Measurements from ENCODE around the gene RSRC1.
A peak's percentile ranks its signal among the peaks of the same experiment; 100 is the strongest.
"Not testable (repeated sequence)": the region's sequence is repeated elsewhere in the genome, so short reads cannot be mapped to it uniquely, and the experiment has no call there.

Gene RSRC1, protein sequence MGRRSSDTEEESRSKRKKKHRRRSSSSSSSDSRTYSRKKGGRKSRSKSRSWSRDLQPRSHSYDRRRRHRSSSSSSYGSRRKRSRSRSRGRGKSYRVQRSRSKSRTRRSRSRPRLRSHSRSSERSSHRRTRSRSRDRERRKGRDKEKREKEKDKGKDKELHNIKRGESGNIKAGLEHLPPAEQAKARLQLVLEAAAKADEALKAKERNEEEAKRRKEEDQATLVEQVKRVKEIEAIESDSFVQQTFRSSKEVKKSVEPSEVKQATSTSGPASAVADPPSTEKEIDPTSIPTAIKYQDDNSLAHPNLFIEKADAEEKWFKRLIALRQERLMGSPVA

DNA sequence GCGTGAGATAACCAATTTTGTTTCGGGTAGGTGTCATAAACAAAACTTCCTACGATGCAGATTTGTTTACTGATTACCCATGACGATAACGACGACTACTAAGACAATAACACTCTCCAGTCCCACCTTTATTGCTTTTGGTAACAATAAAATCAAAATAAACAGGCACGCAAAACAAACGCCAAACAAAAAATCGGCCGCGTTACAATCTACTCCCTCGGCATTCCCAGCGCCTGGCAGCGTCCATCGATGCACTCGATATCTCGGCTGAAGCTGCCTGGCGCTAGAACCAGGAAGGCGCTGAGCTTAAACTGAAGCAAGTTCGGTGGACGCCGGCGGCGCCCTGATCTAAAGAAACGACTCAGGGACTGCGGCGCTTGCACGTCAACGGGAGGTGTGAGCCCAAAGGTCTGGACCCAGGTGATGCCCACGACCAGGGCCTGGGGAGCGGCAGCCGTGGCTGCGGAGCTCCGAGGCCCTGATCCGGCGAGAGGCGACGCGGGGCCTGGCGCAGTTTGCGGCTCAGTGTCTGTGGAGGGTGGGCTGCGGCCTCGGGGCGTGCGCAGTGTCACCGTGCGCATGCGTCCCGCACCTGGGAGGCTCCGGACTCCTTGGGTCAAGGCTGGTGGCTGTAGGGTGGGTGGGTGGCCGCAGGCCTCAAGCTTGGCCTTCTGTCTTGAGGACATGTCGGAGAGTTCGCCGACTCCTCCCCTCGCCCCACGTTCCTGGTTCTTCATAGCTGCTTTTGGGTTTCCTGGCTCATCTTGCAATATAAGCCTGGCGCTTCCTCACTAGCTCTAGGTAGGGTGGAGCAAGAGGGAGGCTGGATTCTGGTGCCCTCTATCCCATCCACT lies at the start of gene RSRC1:
TSS of gene RSRC1 (plus strand) at position 286 of the 854 bp plus-strand sequence. CDS start 12,016 bp downstream, outside the sequence.
- peak; percentile 92 for DNase-seq

DNA sequence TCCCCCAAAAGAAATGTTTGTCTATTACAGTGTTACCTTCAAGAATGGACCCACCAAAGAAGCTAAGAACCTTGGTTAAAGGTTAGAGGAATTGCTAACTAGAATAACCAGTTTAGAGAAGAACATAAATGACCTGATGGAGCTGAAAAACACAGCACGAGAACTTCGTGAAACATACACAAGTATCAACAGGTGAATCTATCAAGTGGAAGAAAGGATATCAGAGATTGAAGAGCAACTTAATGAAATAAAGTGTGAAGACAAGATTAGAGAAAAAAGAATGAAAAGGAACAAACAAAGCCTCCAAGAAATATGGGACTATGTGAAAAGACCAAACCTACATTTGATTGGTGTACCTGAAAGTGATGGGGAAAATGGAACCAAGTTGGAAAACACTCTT lies 44.3 kb upstream of the RSRC1 start:
- not testable (repeated sequence) for DNase-seq

DNA sequence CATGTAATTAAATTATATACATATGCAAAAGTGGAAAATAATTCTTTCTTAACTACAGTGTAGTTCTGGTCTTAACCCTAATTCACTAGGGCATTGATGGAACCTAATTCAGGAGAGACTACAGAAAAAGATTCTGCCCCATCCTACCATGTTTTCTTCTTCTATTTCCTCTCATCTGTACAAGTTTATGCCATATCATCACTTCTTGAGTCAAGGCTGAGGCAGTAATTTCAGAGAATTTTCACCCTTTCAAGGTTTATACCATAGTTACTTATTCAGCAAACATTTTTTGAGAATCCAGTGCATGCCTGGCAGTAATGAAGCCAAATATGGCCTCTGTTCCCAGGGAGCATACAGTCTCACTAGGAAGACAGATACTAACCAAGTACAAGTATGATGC lies 37.1 kb upstream of the RSRC1 start:
- DNase-seq, result no peak

DNA sequence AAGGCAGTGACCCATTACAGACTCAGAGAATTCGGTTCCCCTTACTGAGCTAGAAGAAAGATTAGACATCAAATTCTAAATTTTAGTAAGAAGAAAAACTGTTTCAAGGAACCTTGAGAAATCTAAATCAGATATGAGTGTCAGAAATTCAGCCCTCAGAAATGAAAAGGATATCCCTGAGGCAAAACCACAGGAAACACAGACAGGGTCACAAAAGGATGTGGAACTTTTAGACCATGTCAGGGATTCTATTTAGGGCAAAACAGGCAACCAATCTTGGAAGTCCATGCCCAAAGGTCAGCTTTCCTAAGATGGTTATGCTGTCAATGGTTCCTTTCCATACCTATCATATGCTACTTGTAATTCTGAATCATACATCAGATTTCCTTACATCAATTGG lies 35.3 kb upstream of the RSRC1 start:
- no peak for DNase-seq

DNA sequence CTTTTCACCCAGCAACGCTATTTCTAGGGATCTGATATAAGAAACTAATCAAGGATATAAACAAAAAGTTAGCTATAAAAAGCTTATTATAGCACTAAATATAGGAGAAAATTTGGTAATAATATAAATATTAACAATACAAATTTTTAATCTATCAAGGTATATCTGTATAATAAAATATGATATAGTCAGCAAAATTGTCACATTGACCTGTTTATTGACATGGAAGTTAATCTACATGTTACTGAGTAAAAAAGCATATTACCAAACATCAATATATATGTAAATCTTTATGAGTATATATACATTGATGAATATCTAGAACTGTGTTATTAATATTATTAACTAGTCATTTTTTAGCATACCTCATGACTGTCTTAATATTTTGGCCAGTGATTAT lies 30.3 kb upstream of the RSRC1 start:
- no peak for DNase-seq

DNA sequence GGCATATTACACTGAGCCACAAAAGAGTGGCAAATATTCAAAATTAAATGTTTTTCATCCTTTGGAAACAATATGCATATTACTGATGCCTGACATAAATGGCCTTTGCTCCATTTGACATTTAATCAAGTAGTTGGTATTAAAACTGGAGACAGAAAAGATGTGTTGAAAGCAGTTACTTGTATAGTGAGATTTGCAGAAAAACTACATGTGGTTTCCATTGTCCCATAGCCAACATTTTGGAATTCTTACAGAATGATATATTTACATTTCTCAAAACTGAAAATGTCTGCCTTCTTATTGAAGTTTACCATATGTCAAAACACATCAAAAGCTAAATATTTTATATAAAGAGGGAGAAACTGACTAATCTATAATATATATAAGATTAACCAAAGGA lies 25.2 kb upstream of the RSRC1 start:
- DNase-seq, result no peak

DNA sequence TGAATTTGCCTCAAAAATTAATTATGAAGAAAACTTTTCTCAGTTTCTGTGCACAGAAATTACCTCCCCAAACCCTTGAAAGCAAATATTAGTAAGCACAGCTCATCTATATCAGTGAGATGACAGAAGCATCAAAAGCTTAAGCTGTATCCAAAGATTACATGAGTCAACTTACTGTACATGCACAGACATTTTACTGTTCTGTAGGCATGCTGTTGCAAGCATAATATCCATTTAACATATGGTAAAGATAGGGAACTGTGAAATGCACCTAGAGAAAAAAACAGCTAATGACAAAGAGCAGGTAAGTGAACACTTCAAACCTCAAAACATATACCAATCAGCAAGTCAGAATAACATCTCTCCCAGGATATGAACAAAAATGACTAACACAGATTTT lies 24.5 kb upstream of the RSRC1 start:
- no peak for DNase-seq

DNA sequence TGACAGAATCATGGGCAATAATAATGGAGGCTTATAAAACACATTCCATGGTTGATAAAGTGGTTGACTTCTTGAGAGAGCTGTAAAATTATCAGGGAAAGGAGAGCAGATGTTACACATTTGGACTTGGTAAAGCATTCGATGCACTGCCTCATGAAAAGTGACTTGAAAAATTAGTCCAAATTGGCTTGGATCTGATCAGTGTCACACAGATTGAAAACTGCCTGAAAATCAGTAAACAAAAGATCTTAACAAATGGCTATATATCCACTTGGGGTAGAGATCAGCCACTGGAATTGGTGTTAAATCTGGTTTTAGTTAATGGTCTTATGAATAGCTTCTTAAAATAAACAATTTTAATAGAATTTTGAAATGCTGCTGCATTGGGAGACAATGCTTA lies 24.0 kb upstream of the RSRC1 start:
- DNase-seq, result no peak

DNA sequence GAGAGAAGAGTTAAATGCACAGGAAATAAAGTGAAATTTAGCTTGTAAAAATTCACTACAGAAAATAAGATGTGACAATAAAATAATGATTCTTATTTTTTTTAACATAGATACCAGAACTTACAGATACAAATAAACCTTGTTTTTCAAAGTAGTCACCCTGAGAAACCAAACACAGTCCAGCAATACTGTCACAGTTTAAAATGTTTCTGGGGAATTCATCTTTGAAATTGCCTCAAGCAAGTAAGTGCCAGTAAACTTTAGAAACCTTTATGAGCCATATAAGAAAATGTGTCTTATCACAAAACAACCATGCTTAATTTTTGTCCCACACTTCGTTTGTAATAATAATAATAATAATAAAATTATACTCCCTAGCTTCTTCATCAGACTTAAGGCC lies 23.5 kb upstream of the RSRC1 start:
- DNase-seq, result no peak

DNA sequence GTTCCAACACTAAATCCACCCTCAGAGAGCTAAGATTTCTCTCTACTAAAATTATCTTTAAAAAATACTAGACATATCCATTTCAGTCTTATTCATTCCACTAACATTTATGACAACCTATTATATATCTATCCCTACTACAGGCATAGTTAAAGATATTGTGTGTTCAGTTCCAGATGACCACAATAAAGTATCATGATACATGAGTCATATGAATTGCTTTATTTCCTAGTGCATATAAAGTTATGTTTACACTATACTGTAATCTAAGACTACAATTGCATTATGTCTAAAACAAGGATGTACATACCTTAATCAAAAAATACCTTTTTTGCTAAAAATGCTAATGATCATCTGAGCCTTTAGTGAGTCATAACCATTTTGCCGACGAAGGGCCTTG lies 23.1 kb upstream of the RSRC1 start:
- no peak for DNase-seq

DNA sequence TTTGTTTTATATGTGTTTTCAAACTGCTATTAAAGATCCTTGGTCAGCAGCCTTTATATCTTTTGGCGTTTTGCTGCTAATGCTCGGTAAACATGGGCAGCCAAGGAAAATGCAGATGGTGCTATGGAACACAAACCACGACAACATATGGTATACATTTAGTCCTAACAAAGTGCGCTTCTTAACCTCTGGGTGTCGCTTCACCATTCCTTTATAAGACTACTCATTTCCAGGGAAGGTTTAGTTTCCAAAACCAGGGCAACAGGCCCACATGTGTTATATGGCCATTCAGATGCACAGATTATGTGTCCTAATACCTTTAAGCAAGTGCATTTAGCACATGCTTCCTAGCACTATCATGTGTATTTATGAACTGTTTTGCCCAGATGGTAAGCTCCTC lies 18.4 kb upstream of the RSRC1 start:
- DNase-seq, result peak; percentile 46

DNA sequence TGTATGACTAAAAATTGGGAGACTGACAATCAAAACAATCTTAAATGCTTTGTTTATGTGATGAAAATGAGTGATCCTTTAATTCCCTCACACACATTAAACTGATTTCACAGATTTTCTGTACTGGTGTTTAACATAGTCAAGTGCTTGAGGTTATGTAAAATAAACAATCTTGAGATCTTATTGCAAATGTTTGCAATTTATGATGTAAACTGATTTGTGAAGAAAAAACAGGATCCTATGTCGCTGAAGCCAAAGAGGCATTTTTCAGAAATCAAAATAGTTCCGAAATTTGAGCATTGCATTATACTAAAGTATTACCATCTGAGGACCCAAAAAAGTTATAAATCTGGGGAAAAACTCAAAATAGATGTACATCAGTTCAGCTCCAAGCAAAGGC lies 16.4 kb upstream of the RSRC1 start:
- no peak for DNase-seq

DNA sequence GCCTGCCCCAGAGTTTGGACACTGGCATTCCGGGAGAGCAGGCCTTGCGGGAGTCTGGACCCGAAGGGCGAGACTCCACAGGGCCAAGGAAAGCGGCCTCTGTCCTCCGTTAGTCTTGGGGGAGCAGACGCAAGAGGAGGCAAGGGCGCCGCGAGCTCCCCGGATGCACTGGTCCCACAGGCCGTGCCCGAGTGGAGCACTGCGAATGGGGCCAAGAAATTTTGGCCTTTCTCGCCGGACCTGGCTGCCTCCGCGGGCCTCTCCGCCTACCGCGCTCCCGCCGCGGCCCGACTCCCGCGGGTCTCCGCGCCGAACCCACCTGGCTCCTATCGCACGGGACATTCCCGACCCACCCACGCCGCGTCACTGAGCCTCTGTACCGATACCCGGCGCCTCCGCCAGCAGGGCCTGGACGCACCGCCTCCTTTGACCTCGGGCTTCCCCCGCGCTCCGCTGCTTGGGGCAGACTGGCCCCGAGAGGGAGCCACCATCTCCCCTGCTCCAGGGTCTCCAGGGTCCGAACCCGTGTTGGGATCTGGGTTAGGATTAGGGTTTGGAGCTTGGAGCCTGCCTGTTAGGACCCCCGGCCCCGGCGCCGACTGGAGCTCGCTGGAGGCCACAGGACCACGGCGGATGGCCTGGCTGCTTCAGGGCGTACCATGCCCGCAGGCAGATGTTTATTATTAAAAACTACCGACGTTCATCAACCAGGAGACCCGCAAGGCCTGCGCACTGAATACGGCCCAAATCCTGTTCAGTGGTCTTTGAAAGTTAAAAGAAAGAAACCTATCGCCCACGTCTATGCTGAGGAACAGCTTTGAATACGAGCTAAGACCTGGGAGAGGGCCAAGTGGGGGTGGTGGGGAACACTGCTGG lies 15.4 kb upstream of the RSRC1 start:
- no peak for DNase-seq

DNA sequence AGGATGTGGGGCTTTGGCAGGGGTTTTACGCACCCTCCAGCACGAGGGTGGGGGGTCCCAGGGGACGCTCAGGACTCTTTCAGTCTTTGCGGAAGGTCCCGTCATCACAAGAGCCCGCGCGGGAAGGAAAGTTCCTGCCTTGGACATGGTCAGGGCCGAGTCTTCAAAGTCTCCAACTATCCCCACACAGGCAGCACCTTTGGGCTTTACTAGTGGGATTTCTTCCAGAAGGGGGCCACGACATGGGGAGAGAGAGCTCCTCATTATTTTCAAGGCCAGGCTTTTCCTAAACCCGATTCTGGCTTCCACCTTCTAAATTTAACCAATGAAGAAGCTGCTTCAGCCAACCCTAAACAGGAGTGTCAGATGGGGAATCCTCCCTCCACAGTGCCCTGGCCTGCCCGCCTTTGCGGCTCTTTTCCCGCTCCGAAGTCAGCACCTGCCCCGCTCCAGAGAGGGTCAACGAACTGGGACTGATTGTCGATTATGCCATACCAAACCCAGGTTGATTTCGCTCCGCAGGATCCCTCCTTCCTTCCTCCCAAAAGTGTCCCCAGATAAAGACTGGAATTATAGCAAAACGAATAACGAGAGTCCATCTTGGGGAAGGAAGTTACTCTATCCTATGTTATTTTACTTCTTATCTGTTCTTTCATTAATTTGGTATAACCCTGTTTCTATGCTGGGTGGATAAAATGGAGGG lies 14.6 kb upstream of the RSRC1 start:
- DNase-seq, result no peak

DNA sequence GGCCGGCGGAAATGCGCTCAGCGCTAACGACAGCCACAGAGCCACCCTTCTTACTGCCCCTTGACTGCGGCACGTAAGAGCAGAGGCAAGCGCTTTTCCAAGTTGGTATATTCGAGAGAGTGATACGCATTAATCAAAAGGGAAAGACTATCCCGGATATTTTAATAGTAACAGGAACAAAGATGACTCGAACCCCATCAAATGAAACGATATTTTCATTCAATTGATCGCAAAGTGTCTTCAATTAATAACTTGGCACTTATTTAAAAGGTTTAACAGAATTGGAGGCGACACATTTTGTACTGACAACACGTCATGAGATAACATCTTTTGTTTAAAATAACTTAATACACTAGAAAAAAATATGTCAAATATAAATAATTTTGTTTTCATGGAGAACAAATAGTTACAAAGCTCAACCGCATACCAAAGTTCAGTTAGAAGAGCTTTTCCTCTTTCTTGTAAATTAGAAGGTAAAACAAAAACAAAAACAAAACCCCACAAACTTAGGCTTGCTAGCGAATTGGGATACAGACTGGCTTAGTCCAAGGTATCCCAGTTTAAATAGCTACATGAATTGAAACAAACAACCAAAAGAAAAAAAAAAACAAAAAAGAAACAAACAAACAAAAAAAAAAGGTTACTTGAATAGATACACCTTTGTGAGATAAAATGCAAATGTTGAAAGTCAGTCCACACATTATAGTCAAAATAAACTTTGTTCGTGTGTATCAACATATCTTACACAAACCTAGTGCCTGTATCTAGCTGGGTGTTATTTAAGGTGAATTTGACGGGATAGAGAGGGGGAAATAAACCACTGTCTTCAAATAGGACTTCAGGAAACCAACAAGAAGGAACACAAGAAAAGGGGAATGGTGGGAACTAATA lies 13.8 kb upstream of the RSRC1 start:
- DNase-seq, result peak; percentile 28

DNA sequence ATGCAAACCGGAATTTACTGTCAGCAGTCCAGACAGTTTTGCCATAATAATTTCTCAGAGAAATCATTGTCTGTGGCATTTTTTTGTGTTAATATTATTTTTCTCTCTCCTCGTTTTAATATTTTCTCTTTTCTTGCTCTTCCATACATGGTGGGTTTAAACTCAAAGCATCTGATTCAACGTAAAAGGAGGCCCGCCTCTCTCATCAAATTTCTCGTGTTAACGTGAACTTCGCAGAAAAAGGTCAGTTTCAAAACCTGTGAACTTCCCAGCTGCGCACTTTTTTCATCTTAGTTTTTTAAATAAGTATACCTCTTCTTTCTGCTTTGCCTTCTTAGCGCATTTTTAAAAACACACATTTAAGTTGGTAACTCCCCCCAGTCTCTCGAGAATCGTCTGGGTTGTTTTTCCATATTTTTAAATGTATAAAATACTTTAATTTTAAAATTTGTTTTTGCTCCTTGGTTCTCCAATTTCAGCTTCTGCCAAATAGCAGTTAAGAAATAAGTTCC lies 12.8 kb upstream of the RSRC1 start:
- DNase-seq, result no peak

DNA sequence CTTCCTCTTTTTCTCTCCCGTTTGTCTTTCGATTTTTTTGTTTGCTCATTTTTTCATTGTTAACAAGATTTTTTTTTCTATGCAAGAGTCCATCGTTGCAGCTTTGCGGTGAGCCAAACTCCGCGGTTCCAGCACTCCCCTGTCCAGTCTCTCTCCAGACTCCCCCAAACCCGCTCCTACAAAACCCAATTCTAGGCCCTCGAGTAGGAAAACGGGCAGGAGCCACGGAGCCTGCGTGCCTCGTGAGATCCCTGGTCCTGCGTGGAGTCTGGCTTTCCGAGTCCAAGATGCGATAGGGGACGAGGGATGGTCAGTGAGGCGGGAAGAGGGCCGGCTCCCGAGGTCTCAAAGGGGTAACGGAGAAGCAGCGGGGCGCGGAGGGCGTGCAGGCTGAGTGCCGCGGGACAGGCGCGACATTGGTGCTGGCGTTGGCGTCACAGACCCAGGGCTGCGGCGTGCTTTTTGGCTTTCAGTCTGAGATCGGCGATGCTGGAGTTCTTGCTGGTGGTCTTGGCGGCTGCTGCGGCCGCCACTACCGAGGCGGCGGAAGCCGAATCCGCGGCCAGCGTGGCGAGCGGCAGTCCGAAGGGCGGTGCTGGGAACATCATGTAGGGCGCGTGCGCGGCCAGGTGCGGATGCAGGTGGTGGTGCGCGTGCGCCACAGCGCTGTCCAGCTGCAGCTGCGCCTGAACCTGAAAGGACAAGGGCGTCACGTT lies 12.1 kb upstream of the RSRC1 start:
- DNase-seq, result peak; percentile 55

DNA sequence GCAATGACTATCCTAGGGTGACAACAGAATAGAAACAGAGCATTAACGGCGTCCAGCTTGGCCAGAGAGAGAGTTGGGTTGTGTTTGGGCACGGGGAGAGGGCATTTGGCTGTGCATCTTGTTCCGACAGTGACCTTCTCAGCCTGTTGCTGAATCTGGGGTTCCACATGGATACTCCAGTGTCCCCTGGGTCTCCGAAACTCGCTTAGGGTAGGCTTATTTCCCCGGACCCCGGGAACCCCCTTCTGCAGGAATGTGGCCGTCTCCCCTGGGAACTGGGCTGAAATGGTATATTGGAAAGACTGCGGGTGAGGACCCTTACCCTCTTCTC lies 11.6 kb upstream of the RSRC1 start:
- no peak for DNase-seq

DNA sequence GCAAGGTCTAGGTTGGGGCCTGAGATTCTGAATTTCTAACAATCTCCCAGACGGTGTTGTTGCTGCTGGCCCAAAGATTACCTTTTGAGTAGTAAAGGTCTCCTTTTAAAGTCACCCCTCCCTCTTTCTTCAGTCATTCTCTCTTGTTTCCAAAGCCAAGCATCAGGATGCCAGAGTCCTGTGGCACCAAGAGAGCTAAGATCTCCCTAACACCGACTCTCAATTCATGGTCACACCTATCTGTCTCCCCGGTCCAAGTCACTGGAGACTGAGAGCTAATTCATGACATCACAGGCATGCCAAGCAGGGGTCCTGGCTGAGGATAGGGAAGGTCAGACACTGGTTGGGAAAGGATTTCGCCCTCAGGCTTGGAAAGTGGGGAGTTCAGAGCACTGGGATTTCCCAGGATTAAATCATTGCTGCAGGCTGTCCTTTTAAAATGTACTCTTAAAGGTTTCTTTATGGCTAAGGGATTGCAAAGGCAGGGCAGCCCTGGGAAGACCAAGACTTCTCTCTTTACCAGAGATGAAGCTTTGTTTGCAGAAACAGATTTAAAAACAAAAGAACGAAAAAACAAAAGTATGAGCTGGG lies 11.0 kb upstream of the RSRC1 start:
- DNase-seq, result no peak

DNA sequence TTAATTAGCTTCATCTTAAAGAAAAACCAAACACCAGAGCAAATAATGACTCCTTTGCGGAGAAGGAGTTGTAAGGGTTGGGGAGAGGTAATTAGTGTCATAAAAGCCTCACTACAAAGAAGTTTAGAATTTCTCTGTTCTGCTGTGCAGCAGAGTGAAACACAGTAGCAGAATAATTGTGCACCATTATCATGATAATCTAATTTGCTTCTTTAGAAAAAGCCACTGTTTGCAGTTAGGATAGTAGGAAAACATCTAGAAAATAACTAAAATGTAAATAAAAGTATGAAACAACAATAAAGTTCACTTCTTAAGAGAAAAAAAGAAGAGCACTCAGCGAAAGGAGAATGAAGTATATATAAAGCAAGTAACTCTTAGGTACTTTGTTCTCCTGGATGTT lies 9.2 kb upstream of the RSRC1 start:
- no peak for DNase-seq

Data from hematopoietic multipotent progenitor cell treated with erythropoietin and hydrocortisone succinate and interleukin-3 and kit ligand, for 8 days (in vitro differentiated cells).